ENCODE data around the gene C9orf72. TPM values are rescaled to one million over a fixed set of nuclear protein-coding genes. Genes with fewer than 3 reads are reported as not detected.

C9orf72 gene
- total RNA-seq, 1 donor = 6.5 TPM

DNA sequence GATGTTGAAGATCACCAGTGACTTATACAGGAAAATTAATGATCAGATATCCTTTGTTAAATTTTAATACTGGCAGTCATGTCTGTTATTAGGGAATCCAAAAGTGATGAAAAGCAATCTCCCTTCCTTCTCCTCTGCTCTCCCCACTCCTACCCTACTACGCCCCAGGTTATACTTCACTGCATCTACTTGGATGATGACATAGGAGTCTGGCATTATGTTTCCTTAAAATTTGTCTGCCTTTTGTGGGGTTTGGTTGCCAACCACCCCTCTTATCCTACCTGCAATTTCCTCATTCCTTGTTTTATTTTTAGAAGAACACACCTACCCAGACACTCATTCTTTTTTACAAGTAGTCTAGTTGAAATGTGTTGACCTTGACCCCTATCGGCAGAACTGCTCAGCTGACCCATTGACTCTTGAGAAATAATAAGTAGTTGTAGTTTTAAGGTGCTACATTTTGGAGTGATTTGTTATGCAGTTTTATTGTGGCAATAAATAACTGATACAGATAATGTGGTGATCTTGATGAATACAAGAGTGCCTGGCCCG, 38.5 kb downstream of the C9orf72 start:
- Histone ChIP-seq H3K36me3 (ENCODE audit: insufficient read depth, low read length) (no peaks in the 10 kb centered on the region), H3K4me3 (ENCODE audit: insufficient read depth, low read length) (no peak overlapping the region), H3K4me1 (ENCODE audit: insufficient read depth, low read length) (peaks cover 4% of the 10 kb centered on the region), H3K4me2 (ENCODE audit: insufficient read depth, low read length) (no peak overlapping the region), H3K79me2 (ENCODE audit: insufficient read depth, low read length) (no peaks in the 10 kb centered on the region), H3K27ac (ENCODE audit: low read depth, low read length) (no peak overlapping the region), H3K9me3 (ENCODE audit: low read depth, low read length) (no peaks in the 10 kb centered on the region), H3K27me3 (ENCODE audit: insufficient read depth, low read length) (peaks cover 6% of the 10 kb centered on the region), H2AFZ (ENCODE audit: low read length) (no peak overlapping the region), H4K20me1 (ENCODE audit: insufficient read depth, low read length) (no peaks in the 10 kb centered on the region)
- DNase-seq (ENCODE audit: insufficient read length, low spot score, missing footprints) = no peak
- TF ChIP-seq, protein P1, sequence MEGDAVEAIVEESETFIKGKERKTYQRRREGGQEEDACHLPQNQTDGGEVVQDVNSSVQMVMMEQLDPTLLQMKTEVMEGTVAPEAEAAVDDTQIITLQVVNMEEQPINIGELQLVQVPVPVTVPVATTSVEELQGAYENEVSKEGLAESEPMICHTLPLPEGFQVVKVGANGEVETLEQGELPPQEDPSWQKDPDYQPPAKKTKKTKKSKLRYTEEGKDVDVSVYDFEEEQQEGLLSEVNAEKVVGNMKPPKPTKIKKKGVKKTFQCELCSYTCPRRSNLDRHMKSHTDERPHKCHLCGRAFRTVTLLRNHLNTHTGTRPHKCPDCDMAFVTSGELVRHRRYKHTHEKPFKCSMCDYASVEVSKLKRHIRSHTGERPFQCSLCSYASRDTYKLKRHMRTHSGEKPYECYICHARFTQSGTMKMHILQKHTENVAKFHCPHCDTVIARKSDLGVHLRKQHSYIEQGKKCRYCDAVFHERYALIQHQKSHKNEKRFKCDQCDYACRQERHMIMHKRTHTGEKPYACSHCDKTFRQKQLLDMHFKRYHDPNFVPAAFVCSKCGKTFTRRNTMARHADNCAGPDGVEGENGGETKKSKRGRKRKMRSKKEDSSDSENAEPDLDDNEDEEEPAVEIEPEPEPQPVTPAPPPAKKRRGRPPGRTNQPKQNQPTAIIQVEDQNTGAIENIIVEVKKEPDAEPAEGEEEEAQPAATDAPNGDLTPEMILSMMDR (IDR thresholded peaks at IDR 0.05; ENCODE audit: extremely low read depth, low read depth, low read length) = no peak

DNA sequence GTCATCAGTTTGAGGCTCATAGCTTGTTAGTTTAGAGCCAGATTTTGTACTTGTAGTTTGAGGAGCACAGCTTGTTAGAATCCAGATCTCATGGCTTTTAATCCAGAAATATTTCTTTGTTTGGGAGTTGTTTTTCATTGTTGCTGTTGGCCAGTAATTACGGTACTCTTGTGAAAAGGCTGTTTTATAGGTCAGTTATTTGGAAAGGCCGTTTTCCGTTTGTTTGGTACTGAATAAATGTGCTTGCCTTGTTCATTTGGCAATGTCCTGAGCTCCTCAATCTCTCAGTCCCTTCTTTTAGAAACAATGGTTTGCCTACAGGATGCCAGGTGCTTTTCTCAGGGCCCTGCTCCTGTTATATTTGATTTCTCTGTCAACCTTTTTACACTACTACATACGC, 39.1 kb downstream of the C9orf72 start:
- Histone ChIP-seq H3K4me1 (ENCODE audit: insufficient read depth, low read length) (peaks cover 3% of the 10 kb centered on the region), H3K4me3 (ENCODE audit: insufficient read depth, low read length) (no peak overlapping the region), H3K79me2 (ENCODE audit: insufficient read depth, low read length) (no peaks in the 10 kb centered on the region), H3K27ac (ENCODE audit: low read depth, low read length) (no peak overlapping the region), H3K27me3 (ENCODE audit: insufficient read depth, low read length) (peaks cover 8% of the 10 kb centered on the region), H3K4me2 (ENCODE audit: insufficient read depth, low read length) (no peak overlapping the region), H4K20me1 (ENCODE audit: insufficient read depth, low read length) (no peaks in the 10 kb centered on the region), H3K36me3 (ENCODE audit: insufficient read depth, low read length) (no peaks in the 10 kb centered on the region), H2AFZ (ENCODE audit: low read length) (no peak overlapping the region), H3K9me3 (ENCODE audit: low read depth, low read length) (no peaks in the 10 kb centered on the region)
- no peak for DNase-seq (ENCODE audit: insufficient read length, low spot score, missing footprints)
- TF ChIP-seq, protein P1 (IDR thresholded peaks at IDR 0.05; ENCODE audit: extremely low read depth, low read depth, low read length) = no peak

DNA sequence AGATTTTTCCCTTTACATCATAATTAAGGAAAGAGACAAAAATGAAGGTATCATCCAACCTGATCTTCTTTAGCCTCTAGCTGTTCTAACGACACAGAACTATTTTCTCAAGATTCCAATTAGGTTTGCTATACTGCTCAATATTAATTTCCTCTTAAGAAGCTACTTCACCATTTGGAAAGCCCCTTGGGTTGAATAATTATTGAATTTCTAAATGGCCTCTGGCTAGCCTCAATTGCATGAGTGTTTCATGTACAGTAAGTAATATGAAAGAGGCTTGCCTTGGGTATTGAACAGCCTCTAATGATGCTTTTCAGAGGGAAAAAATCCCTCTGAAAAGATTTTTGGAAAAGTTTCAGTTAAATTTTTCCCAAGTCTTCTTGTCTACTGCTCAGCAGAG, 40.0 kb downstream of the C9orf72 start:
- H3K36me3 ChIP-seq (ENCODE audit: insufficient read depth, low read length) = no peaks in the 10 kb centered on the region
- no peak overlapping the region for H3K27ac ChIP-seq (ENCODE audit: low read depth, low read length)
- no peaks in the 10 kb centered on the region for H3K9me3 ChIP-seq (ENCODE audit: low read depth, low read length)
- TF ChIP-seq, protein P1 (IDR thresholded peaks at IDR 0.05; ENCODE audit: extremely low read depth, low read depth, low read length) = no peak
- H3K4me3 ChIP-seq (ENCODE audit: insufficient read depth, low read length) = no peak overlapping the region
- peaks cover 10% of the 10 kb centered on the region for H3K4me1 ChIP-seq (ENCODE audit: insufficient read depth, low read length)
- no peaks in the 10 kb centered on the region for H3K79me2 ChIP-seq (ENCODE audit: insufficient read depth, low read length)
- no peak overlapping the region for H2AFZ ChIP-seq (ENCODE audit: low read length)
- no peak overlapping the region for H3K4me2 ChIP-seq (ENCODE audit: insufficient read depth, low read length)
- H4K20me1 ChIP-seq (ENCODE audit: insufficient read depth, low read length) = no peaks in the 10 kb centered on the region
- DNase-seq (ENCODE audit: insufficient read length, low spot score, missing footprints) = no peak
- peaks cover 14% of the 10 kb centered on the region for H3K27me3 ChIP-seq (ENCODE audit: insufficient read depth, low read length)

DNA sequence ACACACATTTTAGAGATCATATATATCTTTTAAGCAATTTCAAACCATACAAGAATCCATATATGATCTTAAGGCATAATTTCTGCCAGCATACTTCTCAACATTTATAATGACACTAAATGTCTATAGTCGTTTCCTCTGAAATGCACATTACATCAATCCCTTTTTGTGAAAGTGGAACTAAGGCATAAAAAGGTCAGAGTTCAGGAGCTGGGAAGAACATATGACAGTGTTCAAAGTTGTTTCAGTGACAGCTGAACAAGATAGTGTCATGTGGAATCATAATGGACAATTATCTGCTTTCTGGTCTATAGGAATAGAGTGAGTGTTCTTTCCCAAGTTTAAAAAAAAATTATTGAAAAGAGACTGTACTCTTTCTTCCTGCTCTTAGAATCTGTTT, 41.2 kb downstream of the C9orf72 start:
- no peaks in the 10 kb centered on the region for H3K79me2 ChIP-seq (ENCODE audit: insufficient read depth, low read length)
- peaks cover 25% of the 10 kb centered on the region for H3K27me3 ChIP-seq (ENCODE audit: insufficient read depth, low read length)
- no peaks in the 10 kb centered on the region for H4K20me1 ChIP-seq (ENCODE audit: insufficient read depth, low read length)
- no peaks in the 10 kb centered on the region for H3K36me3 ChIP-seq (ENCODE audit: insufficient read depth, low read length)
- no peaks in the 10 kb centered on the region for H3K9me3 ChIP-seq (ENCODE audit: low read depth, low read length)
- H3K27ac ChIP-seq (ENCODE audit: low read depth, low read length) = no peak overlapping the region
- no peak overlapping the region for H3K4me2 ChIP-seq (ENCODE audit: insufficient read depth, low read length)
- H3K4me3 ChIP-seq (ENCODE audit: insufficient read depth, low read length) = no peak overlapping the region
- TF ChIP-seq, protein P1 (IDR thresholded peaks at IDR 0.05; ENCODE audit: extremely low read depth, low read depth, low read length) = no peak
- H2AFZ ChIP-seq (ENCODE audit: low read length) = no peak overlapping the region
- peaks cover 10% of the 10 kb centered on the region for H3K4me1 ChIP-seq (ENCODE audit: insufficient read depth, low read length)
- no peak for DNase-seq (ENCODE audit: insufficient read length, low spot score, missing footprints)
